Muscle layer of duodenum (tissue), 2 donors: ENCODE measurements around the gene SF3B2.

ENCODE experiments used
- H3K27ac ChIP-seq: one replicate; pipeline ENCODE4 v1.7.0; 2013; ENCODE audit warnings: mild to moderate bottlenecking, low read length
- H3K27me3 ChIP-seq: one replicate; pipeline ENCODE4 v1.7.0; 2013; ENCODE audit warnings: low read depth, mild to moderate bottlenecking, control low read depth, low read length
- H3K36me3 ChIP-seq, 2 donors: one replicate each; pipeline ENCODE4 v1.7.0; 2013; ENCODE audit warnings: low read length in 2 of 2, control low read depth in 1 of 2, mild to moderate bottlenecking in 1 of 2; ENCODE audit not compliant: insufficient read depth in 2 of 2, control insufficient read depth in 1 of 2
- H3K4me1 ChIP-seq, 2 donors: one replicate each; pipeline ENCODE4 v1.7.0; 2013; ENCODE audit warnings: low read length in 2 of 2, mild to moderate bottlenecking in 2 of 2, control low read depth in 1 of 2, moderate library complexity in 1 of 2; ENCODE audit not compliant: insufficient read depth in 2 of 2, control insufficient read depth in 1 of 2
- H3K4me3 ChIP-seq, 2 donors: one replicate each; pipeline ENCODE4 v1.7.0; 2013; ENCODE audit warnings: low read length in 2 of 2, low read depth in 1 of 2, mild to moderate bottlenecking in 1 of 2
- H3K9me3 ChIP-seq, 2 donors: one replicate each; pipeline ENCODE4 v1.7.0; 2013; ENCODE audit warnings: low read length in 2 of 2, control low read depth in 1 of 2, mild to moderate bottlenecking in 1 of 2; ENCODE audit not compliant: control insufficient read depth in 1 of 2
- donor health status: healthy.

SF3B2 gene

DNA sequence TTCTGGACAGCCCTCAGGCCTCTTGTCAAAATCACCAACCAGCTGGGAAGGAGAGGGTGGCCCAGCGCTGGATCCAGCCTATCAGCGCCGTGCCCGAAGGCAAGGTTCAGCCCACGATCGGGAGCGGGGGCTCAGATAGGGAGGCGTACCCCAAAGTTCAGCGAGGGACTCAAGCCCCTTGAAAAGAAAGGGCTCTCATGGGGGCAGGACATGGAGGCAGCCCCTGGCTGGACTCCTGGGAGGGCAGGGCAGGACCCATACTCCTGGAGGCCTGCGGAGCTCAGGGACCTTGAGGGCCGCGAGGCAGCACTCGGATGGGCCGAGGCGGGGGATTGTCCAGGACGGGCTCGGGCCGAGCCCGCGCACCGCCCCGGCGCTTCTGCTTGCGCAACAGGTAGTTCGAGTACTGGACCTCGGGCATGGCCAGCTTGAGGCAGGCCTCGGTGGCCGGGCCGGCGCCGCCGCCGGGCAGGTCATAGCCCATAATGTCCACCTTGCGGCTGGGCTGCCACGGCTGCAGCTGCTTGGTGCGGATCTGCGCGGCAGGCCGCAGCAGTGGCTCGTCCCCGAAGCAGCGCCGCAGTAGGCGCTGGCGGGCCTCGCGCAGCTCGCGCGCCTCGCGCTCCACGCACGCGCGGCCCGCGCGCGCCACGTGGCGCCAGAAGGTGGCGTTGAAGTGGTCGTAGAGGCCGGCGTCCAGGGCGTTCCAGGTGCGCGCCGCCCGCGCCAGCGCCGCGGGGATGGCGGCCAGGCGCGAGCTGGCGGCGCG, 9.8 kb upstream of the SF3B2 start:
- Histone ChIP-seq H3K9me3 (no peaks in the 10 kb centered on the region), H3K27me3 (no peaks in the 10 kb centered on the region), H3K4me3 (no peak overlapping the region), H3K4me1 (peaks cover 0 to 4% of the 10 kb centered on the region in 2 donors), H3K27ac (no peak overlapping the region), H3K36me3 (no peaks in the 10 kb centered on the region)

DNA sequence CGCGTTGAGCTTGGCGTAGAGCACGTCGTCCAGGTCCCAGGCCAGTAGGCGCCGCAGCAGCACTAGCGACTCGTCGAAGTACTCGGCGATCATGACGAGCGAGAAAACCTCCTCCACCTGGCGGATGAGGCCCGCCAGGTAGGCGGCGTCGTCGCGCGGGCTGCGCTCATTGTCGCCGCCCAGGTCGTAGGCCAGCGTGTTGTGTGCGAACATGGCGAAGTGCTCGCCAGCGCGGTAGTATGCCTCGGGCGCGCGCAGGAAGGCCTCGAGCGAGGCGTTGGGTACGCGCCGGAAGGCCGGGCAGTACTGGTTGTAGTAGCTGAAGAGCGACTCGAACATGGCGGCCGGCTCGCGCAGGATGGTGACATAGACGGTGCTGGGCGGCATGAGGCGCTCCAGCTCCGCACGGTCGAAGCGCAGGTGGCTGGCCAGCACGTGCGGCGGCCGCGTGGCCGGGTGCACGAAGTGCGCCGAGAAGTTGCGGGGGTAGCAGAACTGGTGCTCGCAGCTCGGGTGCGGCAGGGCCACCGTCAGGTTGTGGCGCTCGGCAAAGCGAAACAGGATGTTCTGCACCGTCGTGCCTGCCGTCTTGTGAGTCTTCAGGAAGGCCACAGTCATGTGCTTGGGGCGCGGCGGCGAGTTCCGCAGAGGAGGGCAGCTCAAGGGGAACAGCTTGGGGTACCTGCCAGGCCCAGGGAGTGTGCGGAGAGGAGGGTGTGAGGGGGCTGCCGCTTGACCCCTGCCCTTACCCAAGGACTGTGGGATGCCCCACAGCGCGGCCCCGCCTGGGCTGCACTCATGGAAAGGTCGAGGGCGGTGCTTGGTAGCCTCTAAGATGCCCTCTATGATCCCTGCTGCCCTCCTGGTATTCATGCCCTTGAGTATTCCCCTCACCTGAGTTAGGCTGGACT, 8.9 kb upstream of the SF3B2 start:
- no peak overlapping the region for H3K27ac ChIP-seq
- H3K4me3 ChIP-seq: no peak overlapping the region
- no peaks in the 10 kb centered on the region for H3K36me3 ChIP-seq
- H3K27me3 ChIP-seq: peaks cover 2% of the 10 kb centered on the region
- no peaks in the 10 kb centered on the region for H3K9me3 ChIP-seq
- H3K4me1 ChIP-seq: peaks cover 0 to 4% of the 10 kb centered on the region in 2 donors

DNA sequence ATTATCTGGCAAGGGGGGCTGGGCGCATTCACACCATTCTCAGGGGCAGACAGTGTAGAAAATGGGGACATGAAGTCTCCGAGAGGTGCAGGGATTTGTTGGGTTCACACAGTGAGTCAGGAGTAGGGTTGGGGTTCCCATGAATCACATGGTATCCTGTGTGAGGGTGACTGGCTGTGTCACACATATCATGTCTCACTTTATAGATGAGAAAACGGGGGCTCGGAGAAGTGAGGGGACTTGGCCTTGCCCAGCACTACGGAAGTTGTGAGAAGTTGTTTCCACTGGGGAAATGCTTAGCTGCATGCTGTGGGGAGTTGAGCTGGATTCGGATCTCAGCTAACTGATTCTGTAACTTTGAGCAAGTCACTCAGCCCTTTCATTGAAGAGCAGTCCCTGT, 7.4 kb upstream of the SF3B2 start:
- H3K27me3 ChIP-seq: peaks cover 3% of the 10 kb centered on the region
- no peaks in the 10 kb centered on the region for H3K9me3 ChIP-seq
- H3K4me3 ChIP-seq: no peak overlapping the region
- no peaks in the 10 kb centered on the region for H3K36me3 ChIP-seq
- H3K27ac ChIP-seq: no peak overlapping the region
- H3K4me1 ChIP-seq: peaks cover 0 to 12% of the 10 kb centered on the region in 2 donors

DNA sequence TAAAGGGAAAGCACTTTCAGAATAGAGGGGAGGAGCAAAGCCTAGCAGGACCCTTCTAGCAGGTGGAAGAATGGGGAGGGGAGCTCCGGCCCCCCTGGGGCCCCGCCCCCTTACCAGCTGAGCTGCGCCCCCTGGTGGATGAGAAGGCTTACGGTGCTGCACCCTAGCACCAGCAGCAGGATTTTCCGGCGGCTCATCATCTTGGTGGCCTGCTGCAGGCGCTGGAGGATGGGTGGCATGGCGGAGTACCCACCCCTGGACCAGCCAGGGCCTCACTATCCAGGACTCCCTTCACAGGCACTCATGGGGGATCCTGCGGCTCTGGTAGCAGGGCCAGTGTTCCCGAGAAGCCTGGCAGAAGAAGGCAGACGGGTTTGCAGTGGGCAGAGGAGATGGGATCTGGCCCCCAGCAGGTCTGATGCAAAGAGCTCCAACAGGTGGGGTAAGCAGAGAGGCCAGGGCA, 7.0 kb upstream of the SF3B2 start:
- Histone ChIP-seq H3K4me3 (no peak overlapping the region), H3K27ac (no peak overlapping the region), H3K36me3 (no peaks in the 10 kb centered on the region), H3K4me1 (peaks cover 0 to 12% of the 10 kb centered on the region in 2 donors), H3K9me3 (no peaks in the 10 kb centered on the region), H3K27me3 (peaks cover 3% of the 10 kb centered on the region)

DNA sequence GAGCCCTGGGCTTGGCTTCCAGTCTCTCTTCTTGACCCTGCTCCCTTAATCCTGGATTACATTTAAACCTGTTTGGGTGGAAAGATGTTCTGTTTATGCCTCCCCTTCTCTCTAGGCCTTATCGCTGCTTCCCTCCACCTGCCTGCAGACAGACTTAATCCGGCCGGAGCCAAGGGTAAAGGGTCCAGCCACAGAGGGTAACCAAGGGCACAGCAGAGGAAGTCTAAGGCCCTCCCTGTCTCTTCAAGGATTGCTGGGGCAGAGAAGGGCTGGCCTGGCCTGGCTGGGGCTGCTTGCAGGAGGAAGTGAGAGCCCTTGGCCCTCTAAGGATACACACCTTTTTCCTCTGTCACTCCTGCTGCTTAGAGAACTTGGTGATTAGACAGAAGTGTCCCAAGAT, 5.3 kb upstream of the SF3B2 start:
- Histone ChIP-seq H3K27me3 (peaks cover 3% of the 10 kb centered on the region), H3K27ac (no peak overlapping the region), H3K4me3 (no peak overlapping the region), H3K9me3 (no peaks in the 10 kb centered on the region), H3K36me3 (no peaks in the 10 kb centered on the region), H3K4me1 (peaks cover 6 to 12% of the 10 kb centered on the region in 2 donors)

DNA sequence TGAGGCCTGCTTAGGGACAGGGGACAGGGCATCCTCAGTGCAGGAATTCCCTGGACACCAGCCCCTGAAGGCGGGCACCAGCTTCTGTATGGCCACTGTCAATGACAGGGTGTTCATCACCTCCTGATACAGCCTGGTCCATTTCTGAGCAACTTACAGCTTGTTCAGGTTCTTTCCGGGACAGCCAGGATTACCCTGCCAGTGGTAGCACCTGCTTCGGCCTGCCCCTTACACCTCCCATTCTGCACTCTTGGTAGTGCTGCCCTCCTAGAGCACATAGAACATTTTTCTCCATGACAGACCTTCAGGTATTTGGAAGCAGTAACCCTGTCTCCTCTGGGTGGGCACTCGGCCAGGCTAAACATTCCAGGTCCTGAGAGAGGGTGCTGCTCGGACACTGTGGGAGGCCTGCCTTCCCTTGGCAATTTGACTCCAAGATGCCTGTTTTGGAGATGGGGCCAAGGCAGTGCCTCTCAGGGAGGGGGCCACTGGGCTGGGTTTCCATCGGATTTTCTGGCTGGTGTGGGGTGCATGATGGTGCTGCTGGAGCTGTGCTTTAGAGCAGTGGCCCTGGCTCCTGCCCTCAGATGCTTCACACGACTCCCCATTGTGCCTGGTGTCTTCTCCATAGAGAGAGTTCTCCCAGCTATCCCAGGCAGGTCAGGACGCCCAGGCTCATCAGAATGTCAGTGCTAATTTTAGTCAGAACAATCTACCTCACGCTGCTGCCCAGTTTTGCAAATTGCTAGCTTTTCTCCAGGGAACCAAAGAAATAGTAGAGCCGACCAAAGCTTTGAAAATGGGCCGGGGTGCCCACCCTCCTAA, 4.4 kb upstream of the SF3B2 start:
- peaks cover 6 to 14% of the 10 kb centered on the region in 2 donors for H3K4me1 ChIP-seq
- H3K27me3 ChIP-seq: peaks cover 3% of the 10 kb centered on the region
- H3K4me3 ChIP-seq: no peak overlapping the region
- H3K9me3 ChIP-seq: no peaks in the 10 kb centered on the region
- H3K36me3 ChIP-seq: no peaks in the 10 kb centered on the region
- H3K27ac ChIP-seq: no peak overlapping the region

DNA sequence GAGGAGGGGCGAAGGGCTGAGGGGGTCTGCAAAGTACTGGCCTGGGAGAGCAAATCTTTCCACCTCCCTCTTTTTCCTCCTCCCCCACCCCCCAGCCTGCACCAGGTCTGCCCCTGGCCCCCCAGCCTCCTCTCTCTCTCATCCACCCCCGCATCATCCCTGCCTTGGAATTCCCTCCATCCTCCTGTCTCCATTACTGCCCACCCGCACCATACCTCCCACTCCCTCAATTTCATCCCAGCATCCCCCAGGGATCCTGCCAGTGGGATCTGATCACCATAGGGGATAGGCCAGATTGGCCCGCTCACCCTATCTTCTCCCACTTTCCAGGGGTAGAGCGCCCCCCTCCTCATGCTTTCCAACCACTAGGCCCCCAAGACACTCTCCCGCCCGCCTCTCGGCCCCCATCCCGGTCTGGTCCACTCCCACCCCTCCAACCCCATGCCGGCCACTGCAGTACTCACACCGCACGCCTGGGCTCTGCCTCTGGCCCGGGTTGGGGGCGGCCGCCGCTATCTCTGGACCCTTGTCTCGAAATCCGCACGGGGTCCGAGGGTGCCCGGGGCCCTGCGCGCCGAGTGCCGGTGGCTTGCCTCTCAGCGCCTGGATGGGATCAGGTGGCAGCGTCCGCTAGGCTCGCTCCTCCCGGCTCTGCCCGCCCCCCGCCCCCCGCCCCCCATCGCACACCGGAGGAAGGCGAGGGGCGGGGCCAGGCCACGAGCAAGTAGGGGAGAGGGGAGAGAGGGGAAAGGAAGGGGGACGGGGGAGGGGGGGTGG, 3.4 kb upstream of the SF3B2 start, which contains the start of gene GAL3ST3:
TSS of gene GAL3ST3 (minus strand) at position 615 of the 777 bp plus-strand sequence. CDS start 3,746 bp downstream, outside the sequence.
- no peak within 1 kb of the TSS for H3K27ac ChIP-seq
- H3K4me3 ChIP-seq: no peak within 1 kb of the TSS
- H3K36me3 ChIP-seq: no peaks in the 10 kb centered on the region
- peaks cover 13 to 24% of the 10 kb centered on the region in 2 donors for H3K4me1 ChIP-seq
- H3K9me3 ChIP-seq: no peaks in the 10 kb centered on the region
- peaks cover 3% of the 10 kb centered on the region for H3K27me3 ChIP-seq

DNA sequence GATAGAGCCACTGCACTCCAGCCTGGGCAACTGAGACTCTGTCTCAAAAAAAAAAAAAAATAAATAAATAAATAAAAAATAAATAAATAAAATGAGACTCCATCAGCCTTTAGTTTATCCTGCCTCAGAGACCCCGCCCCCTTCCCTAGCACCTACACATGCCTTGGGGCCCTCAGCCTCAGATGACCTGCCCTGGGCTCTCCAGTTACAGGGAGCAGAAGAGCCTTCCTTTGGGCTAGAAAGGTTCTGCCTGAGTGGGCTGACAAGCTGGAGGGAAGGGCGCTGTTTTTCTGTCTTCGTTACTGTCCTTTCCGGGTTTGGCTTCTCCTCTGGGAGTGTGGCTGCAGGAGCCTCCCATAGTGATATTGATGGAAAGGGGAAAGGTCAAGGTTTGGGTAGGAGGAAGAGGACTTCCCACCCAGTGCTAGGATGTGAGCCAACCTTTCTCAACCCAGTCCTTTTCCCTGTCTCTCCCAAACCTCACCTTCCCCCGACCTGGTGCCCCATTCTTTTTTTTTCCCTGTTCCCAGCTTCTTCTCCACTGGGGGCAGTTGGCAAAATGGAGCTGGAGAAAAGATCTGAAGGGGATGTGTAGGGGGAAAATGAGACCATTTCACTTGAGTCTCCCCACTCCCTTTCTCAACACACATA, 1.5 kb upstream of the SF3B2 start:
- Histone ChIP-seq H3K36me3 (peaks cover 14 to 15% of the 10 kb centered on the region in 2 donors), H3K4me1 (peaks cover 13 to 22% of the 10 kb centered on the region in 2 donors), H3K4me3 (peak overlapping the region in 1 of 2 donors; percentile 80), H3K27ac (peak overlapping the region; percentile 86), H3K9me3 (no peaks in the 10 kb centered on the region), H3K27me3 (peaks cover 3% of the 10 kb centered on the region)

DNA sequence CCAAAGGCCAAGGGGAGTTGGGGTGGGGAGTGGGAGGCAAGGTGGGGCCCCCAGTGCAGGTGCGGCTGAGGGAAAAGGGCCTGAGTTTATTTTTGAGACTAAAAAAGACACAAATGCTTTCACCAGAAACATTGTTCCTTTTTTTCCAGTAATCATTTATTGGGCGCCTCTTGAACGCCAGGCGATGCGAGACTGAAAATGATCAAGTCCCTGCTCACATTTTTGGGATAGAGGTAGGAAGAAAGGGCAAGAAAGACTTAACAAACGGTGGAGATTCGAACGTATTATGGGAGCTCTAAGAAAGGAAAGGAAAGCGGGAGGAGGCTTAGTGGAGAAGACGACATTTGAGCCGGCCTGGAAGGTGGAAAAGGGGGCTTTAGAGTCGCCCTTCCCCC, 796 bp upstream of the SF3B2 start:
- peaks cover 17 to 18% of the 10 kb centered on the region in 2 donors for H3K36me3 ChIP-seq
- H3K4me3 ChIP-seq: peak overlapping the region; percentile 80 to 100
- H3K27ac ChIP-seq: peak overlapping the region; percentile 86
- H3K27me3 ChIP-seq: peaks cover 3% of the 10 kb centered on the region
- no peaks in the 10 kb centered on the region for H3K9me3 ChIP-seq
- peaks cover 13 to 22% of the 10 kb centered on the region in 2 donors for H3K4me1 ChIP-seq

DNA sequence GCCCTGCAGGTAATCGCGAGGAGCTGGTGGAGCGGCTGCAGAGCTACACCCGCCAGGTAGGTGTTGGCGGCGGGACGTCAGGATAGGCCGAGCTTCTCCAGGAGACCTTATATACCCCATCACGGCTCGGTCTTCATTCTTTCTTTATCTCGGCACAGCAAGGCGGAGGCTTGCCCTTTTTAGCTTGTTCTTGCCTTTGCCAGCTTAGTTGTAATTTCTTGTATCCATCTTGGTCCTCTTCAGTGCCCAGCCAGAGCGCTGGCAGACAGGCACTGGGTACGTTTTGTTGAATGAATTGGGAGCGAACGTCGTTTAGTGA, 459 bp downstream of the SF3B2 start:
- Histone ChIP-seq H3K9me3 (no peaks in the 10 kb centered on the region), H3K4me3 (peak overlapping the region; percentile 80 to 100), H3K27me3 (peaks cover 3% of the 10 kb centered on the region), H3K4me1 (peaks cover 13 to 22% of the 10 kb centered on the region in 2 donors), H3K36me3 (peaks cover 30% of the 10 kb centered on the region in 2 donors), H3K27ac (peak overlapping the region; percentile 85)
